Endothelial cell of umbilical vein (primary cell): ENCODE data around the gene NHS. TPM values are rescaled to one million over a fixed set of nuclear protein-coding genes. Genes with fewer than 3 reads are reported as not detected.

Source experiments
- BruUV-seq: library from RNA; stranded (reverse); fragments of 400-500 nt; replicated peaks from 2 replicates; lab custom pipeline; 2021; lab: Mats Ljungman, UMichigan
- CTCF ChIA-PET: fragments of 300-600, 350-600 bp; sonication (Branson Sonifier 250); formaldehyde crosslinking; loops from one replicate; lab custom pipeline; 2021; ENCODE audit warnings: antibody characterized with exemption, inconsistent platforms; lab: Charles Lee
- POLR2A ChIA-PET: fragments of 300-600, 350-600 bp; sonication (Branson Sonifier 250); formaldehyde crosslinking; loops from one replicate; lab custom pipeline; 2021; ENCODE audit warnings: antibody characterized with exemption, inconsistent platforms; lab: Charles Lee
- DNase-seq: peaks from one replicate; pipeline ENCODE4 v3.0.0-alpha.2; 2011; ENCODE audit warnings: low read depth, low spot score
- FAIRE-seq: peaks from 2 replicates; lab custom pipeline; 2011; peaks lifted over from hg19 to GRCh38; lab: Jason Lieb, UNC
- H2AFZ ChIP-seq: 2 replicates; pipeline ENCODE4 v1.6.0; 2012; ENCODE audit warnings: low read depth, low read length, control low read depth, inconsistent platforms
- H3K27ac ChIP-seq: 2 replicates; pipeline ENCODE4 v1.5.1; 2011; ENCODE audit warnings: low read depth, mild to moderate bottlenecking, control low read depth, low read length, moderate library complexity; ENCODE audit not compliant: insufficient read depth
- H3K27me3 ChIP-seq, 2 experiments: 2 replicates each; pipeline versions ENCODE4 v1.6.0 to v1.6.1; 2011; ENCODE audit warnings: low read length in 2 of 2, mixed read lengths in 1 of 2; ENCODE audit not compliant: control insufficient read depth in 2 of 2, insufficient read depth in 2 of 2
- H3K36me3 ChIP-seq, 2 experiments: 2 replicates in 1 of 2; 3 replicates in 1 of 2; pipeline ENCODE4 v1.5.1; 2011; ENCODE audit warnings: low read length in 2 of 2, mild to moderate bottlenecking in 1 of 2, moderate library complexity in 1 of 2; ENCODE audit not compliant: control insufficient read depth in 2 of 2, insufficient read depth in 2 of 2; ENCODE audit errors: extremely low read depth in 1 of 2
- H3K4me1 ChIP-seq: 3 replicates; pipeline ENCODE4 v1.5.1; 2011; ENCODE audit warnings: mild to moderate bottlenecking, low read length; ENCODE audit not compliant: control insufficient read depth, insufficient read depth; ENCODE audit errors: extremely low read depth
- H3K4me2 ChIP-seq: 2 replicates; pipeline ENCODE4 v1.6.1; 2011; ENCODE audit warnings: low read length, control low read depth, mixed read lengths; ENCODE audit not compliant: insufficient read depth
- H3K4me3 ChIP-seq, 3 experiments: fragments of 200-600 bp in 1 of 3; sonication (generic), shearing (Covaris generic) in 1 of 3; replicated peaks in 1 of 3; 2 replicates each; pipeline ENCODE4 v1.5.1; 2011 to 2016; ENCODE audit warnings: control low read depth in 3 of 3, low read length in 3 of 3, mild to moderate bottlenecking in 2 of 3, inconsistent platforms in 1 of 3, low read depth in 1 of 3, moderate library complexity in 1 of 3; ENCODE audit not compliant: insufficient read depth in 1 of 3
- H3K79me2 ChIP-seq: 2 replicates; pipeline ENCODE4 v1.6.0; 2012; ENCODE audit warnings: low read length, inconsistent platforms; ENCODE audit not compliant: control insufficient read depth, insufficient read depth
- H3K9ac ChIP-seq: replicated peaks from 2 replicates; pipeline ENCODE3; 2011; ENCODE audit warnings: low read length, control low read depth; ENCODE audit not compliant: insufficient read depth; ENCODE audit errors: extremely low read depth
- H3K9me1 ChIP-seq: replicated peaks from 3 replicates; pipeline ENCODE4 v1.6.0; 2011; ENCODE audit warnings: mild to moderate bottlenecking, low read length; ENCODE audit not compliant: control insufficient read depth, insufficient read depth; ENCODE audit errors: extremely low read depth
- H3K9me3 ChIP-seq: replicated peaks from 2 replicates; pipeline ENCODE4 v1.5.1; 2012; ENCODE audit warnings: low read length, inconsistent platforms; ENCODE audit not compliant: control insufficient read depth, insufficient read depth
- H4K20me1 ChIP-seq: replicated peaks from 2 replicates; pipeline ENCODE3; 2011; ENCODE audit warnings: mild to moderate bottlenecking, low read length; ENCODE audit not compliant: control insufficient read depth, insufficient read depth; ENCODE audit errors: extremely low read depth
- EZH2 ChIP-seq: IDR thresholded peaks from 2 replicates; pipeline ENCODE4 v1.6.1; 2012; ENCODE audit warnings: borderline replicate concordance, low read depth, mild to moderate bottlenecking, moderate library complexity, low read length, inconsistent platforms; ENCODE audit not compliant: severe bottlenecking
- FOS ChIP-seq: IDR thresholded peaks from 2 replicates; pipeline ENCODE4 v1.6.1; 2011; ENCODE audit warnings: mild to moderate bottlenecking, low read length, moderate library complexity, borderline replicate concordance; ENCODE audit not compliant: insufficient read depth
- GATA2 ChIP-seq: IDR thresholded peaks from 2 replicates; pipeline ENCODE4 v1.7.0; 2011; ENCODE audit warnings: low read depth, mild to moderate bottlenecking, moderate library complexity, mixed read lengths, low read length; ENCODE audit not compliant: insufficient read length, insufficient read depth
- JUN ChIP-seq: IDR thresholded peaks from 2 replicates; pipeline ENCODE4 v1.6.1; 2011; ENCODE audit warnings: borderline replicate concordance, low read depth; ENCODE audit not compliant: insufficient read length, insufficient read depth
- MYC ChIP-seq: IDR thresholded peaks from one replicate; pipeline ENCODE4 v1.6.1; 2011; ENCODE audit warnings: mild to moderate bottlenecking, low read depth, low read length
- POLR2A ChIP-seq: IDR thresholded peaks from 2 replicates; pipeline ENCODE4 v1.6.1; 2012; ENCODE audit warnings: low read depth, mild to moderate bottlenecking, control low read depth, low read length
- POLR2AphosphoS5 ChIP-seq: IDR thresholded peaks from 2 replicates; pipeline ENCODE4 v1.6.1; 2012; ENCODE audit warnings: low read depth, mild to moderate bottlenecking, control low read depth, low read length, moderate library complexity; ENCODE audit not compliant: insufficient read depth
- dilution Hi-C: fragments of 300-500 bp; cut with MboI; formaldehyde crosslinking; loops from one replicate; pipeline ENCODE4 v1.15.0; 2019; ENCODE audit warnings: low sequenced_read_pairs; ENCODE audit not compliant: extremely low pct_ligation_motif_present
- intact Hi-C: fragments of 100-400 bp; cut with micrococcal nuclease; formaldehyde crosslinking; loops from one replicate; pipeline ENCODE4 v1.10.0; 2022
- polyA plus RNA-seq, 4 experiments: library from polyadenylated mRNA; depleted of rRNA in 3 of 4; stranded (reverse) in 3 of 4; unstranded in 1 of 4; fragments of >200 nt; gene quantifications; 2 replicates each; pipeline versions ENCODE4 v1.2.1 to v1.2.3, GENCODE V29; 2011 to 2012; ENCODE audit warnings: missing spikeins in 1 of 4
- total RNA-seq: library from RNA; stranded (reverse); gene quantifications from 2 replicates; pipeline ENCODE4 v1.2.3, GENCODE V29; 2021
- TF ChIP-seq, protein P1 (sequence below), 2 donors: IDR thresholded peaks; 1 replicate in 1 of 2; 2 replicates in 1 of 2; pipeline ENCODE4 v1.5.1; 2011; ENCODE audit warnings: low read length in 2 of 2, mild to moderate bottlenecking in 2 of 2, moderate library complexity in 2 of 2, control low read depth in 1 of 2, inconsistent platforms in 1 of 2, low read depth in 1 of 2; ENCODE audit not compliant: insufficient read depth in 1 of 2; ENCODE audit errors: extremely low read depth in 1 of 2
- TF ChIP-seq, protein P2 (sequence below): IDR thresholded peaks from 2 replicates; pipeline ENCODE4 v1.6.1; 2011; ENCODE audit not compliant: insufficient read depth, insufficient read length

The NHS gene
- total and polyA plus RNA-seq, 2 donors (not counting 3 experiments of a cell fraction or from before 2014, with no cell fraction given) = 0.07 to 0.46 TPM

DNA sequence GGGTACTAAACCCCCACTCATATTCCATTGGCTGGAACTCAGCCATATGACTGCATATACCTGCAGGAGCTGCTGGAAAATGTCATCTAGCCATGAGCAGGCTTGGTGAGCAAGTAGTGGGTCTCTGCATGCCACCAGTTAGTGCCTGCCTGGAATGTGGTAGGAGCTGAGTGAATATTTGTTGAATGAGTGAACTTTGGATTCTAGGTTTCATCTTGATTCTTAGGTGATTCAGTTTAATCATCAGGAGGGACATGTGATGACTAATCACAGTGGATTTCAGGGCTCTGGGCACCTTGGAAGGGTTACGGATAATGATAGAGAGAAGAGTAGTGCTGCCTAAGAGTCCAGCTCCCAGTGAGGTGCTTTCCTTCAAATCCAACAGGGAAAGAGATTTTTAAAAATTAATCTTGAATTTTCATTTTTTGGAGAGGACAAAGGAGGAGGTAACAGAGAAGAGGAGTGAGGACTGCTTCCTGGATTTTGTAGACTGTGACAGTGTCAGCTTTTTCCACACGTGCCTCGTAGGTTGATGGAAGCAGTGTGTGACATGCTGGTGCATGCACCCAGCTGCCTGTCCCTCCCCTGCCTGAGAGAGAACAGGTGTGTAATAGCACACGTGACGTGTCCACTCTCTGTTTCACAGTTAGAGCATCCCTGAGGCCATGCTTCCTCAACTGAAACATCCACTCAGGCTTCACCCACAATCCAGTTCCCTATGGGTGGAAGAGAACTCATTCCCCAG lies 30.4 kb downstream of the NHS start:
- FAIRE-seq = no peak
- Histone ChIP-seq H3K4me2 (no peak overlapping the region), H3K9ac (no peak overlapping the region), H3K79me2 (no peaks in the 10 kb centered on the region), H4K20me1 (no peaks in the 10 kb centered on the region), H2AFZ (no peak overlapping the region), H3K9me3 (no peaks in the 10 kb centered on the region), H3K27ac (no peak overlapping the region), H3K4me3 (no peak overlapping the region), H3K9me1 (no peaks in the 10 kb centered on the region), H3K4me1 (no peaks in the 10 kb centered on the region), H3K27me3 (no peaks in the 10 kb centered on the region), H3K36me3 (no peaks in the 10 kb centered on the region)
- no peak for DNase-seq
- intact Hi-C loops = no loop called here
- CTCF ChIA-PET = no interaction called here
- TF ChIP-seq, protein P1, sequence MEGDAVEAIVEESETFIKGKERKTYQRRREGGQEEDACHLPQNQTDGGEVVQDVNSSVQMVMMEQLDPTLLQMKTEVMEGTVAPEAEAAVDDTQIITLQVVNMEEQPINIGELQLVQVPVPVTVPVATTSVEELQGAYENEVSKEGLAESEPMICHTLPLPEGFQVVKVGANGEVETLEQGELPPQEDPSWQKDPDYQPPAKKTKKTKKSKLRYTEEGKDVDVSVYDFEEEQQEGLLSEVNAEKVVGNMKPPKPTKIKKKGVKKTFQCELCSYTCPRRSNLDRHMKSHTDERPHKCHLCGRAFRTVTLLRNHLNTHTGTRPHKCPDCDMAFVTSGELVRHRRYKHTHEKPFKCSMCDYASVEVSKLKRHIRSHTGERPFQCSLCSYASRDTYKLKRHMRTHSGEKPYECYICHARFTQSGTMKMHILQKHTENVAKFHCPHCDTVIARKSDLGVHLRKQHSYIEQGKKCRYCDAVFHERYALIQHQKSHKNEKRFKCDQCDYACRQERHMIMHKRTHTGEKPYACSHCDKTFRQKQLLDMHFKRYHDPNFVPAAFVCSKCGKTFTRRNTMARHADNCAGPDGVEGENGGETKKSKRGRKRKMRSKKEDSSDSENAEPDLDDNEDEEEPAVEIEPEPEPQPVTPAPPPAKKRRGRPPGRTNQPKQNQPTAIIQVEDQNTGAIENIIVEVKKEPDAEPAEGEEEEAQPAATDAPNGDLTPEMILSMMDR (IDR thresholded peaks at IDR 0.05; ENCODE audit: extremely low read depth in 1 of 2, insufficient read depth in 1 of 2, low read depth in 1 of 2, low read length in 2 of 2) = no peak
- TF ChIP-seq POLR2A = no peak
- dilution Hi-C loops = no loop called here
- POLR2A ChIA-PET = no interaction called here
- no TSS peak for BruUV-seq

- ChIA-PET CTCF (no interaction called here), POLR2A (no interaction called here)
- Histone ChIP-seq H3K4me3 (no peak overlapping the region), H2AFZ (no peak overlapping the region), H3K27me3 (no peaks in the 10 kb centered on the region), H3K79me2 (no peaks in the 10 kb centered on the region), H3K9me3 (no peaks in the 10 kb centered on the region), H3K4me1 (no peaks in the 10 kb centered on the region), H3K36me3 (no peaks in the 10 kb centered on the region), H3K4me2 (no peak overlapping the region), H4K20me1 (no peaks in the 10 kb centered on the region), H3K27ac (no peak overlapping the region), H3K9ac (no peak overlapping the region), H3K9me1 (no peaks in the 10 kb centered on the region)
- no peak for DNase-seq
- intact Hi-C loops = no loop called here
- TF ChIP-seq POLR2A = no peak
- TF ChIP-seq, protein P1 (IDR thresholded peaks at IDR 0.05; ENCODE audit: extremely low read depth in 1 of 2, insufficient read depth in 1 of 2, low read depth in 1 of 2, low read length in 2 of 2) = no peak
- no peak for TF ChIP-seq MYC
- TF ChIP-seq GATA2 = no peak
- TF ChIP-seq POLR2AphosphoS5 = no peak
- TF ChIP-seq, protein P2, sequence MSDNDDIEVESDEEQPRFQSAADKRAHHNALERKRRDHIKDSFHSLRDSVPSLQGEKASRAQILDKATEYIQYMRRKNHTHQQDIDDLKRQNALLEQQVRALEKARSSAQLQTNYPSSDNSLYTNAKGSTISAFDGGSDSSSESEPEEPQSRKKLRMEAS = no peak
- no peak for TF ChIP-seq EZH2
- no peak for TF ChIP-seq JUN
- no peak for TF ChIP-seq FOS
- dilution Hi-C loops = no loop called here
- FAIRE-seq = no peak
- BruUV-seq = no TSS peak
Observed at GRCh38 chrX:17409566-17410290, 34.7 kb downstream of the NHS start.
